Testis (tissue), 2 donors: ENCODE measurements around the gene GRIN2C.

Experiments used
- POLR2A ChIP-seq: fragments of 450-650 bp; IDR thresholded peaks from one replicate; pipeline ENCODE4 v1.6.1; 2017; ENCODE audit warnings: antibody characterized with exemption, mild to moderate bottlenecking, moderate library complexity
- TF ChIP-seq, protein P1 (sequence below), 3 experiments: fragments of 450-650 bp in 2 of 3; fragments of 200-600 bp in 1 of 3; sonication (generic) in 1 of 3; IDR thresholded peaks; one replicate each; pipeline ENCODE4 v1.5.1; 2016 to 2019; ENCODE audit warnings: antibody characterized with exemption in 3 of 3, mild to moderate bottlenecking in 2 of 3, moderate library complexity in 1 of 3

DNA sequence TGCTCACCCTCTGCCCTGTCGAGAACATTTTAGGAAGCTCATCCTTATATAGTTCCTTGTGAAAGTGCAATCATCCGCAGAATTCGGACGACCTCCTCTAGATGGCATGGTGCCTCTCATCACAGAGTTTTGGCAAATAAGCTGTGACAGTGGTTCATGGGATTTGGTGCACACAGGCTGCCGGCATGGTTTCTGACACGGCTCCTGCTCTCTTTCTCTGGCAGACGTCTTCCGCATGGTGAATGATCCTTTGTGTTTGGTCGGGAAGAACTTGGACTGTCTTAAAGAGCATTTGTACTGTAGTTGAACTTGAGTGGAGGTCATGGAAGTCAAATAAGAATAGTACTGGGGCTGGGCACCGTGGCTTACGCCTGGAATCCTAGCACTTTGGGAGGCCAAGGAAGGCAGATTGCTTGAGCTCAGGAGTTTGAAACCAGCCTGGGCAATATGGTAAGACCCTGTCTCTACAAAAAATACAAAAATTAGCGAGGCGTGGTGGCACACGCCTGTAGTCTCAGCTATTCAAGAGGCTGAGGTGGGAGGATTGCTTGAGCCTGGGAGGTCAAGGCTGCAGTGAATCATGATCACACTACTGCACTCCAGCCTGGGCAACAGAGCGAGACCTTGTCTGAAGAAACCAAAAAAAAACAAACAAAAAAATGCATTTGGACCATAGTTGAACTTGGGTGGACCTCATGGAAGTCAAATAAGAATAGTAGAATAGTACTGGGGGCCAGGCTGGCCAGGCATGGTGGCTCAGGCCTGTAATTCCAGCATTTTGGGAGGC lies 48.8 kb downstream of the GRIN2C start:
- TF ChIP-seq, protein P1, sequence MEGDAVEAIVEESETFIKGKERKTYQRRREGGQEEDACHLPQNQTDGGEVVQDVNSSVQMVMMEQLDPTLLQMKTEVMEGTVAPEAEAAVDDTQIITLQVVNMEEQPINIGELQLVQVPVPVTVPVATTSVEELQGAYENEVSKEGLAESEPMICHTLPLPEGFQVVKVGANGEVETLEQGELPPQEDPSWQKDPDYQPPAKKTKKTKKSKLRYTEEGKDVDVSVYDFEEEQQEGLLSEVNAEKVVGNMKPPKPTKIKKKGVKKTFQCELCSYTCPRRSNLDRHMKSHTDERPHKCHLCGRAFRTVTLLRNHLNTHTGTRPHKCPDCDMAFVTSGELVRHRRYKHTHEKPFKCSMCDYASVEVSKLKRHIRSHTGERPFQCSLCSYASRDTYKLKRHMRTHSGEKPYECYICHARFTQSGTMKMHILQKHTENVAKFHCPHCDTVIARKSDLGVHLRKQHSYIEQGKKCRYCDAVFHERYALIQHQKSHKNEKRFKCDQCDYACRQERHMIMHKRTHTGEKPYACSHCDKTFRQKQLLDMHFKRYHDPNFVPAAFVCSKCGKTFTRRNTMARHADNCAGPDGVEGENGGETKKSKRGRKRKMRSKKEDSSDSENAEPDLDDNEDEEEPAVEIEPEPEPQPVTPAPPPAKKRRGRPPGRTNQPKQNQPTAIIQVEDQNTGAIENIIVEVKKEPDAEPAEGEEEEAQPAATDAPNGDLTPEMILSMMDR (IDR thresholded peaks at IDR 0.05): no peak
- no peak for TF ChIP-seq POLR2A
